Neural cell (in vitro differentiated cells): ENCODE data around the gene INTS4. TPM values are rescaled to one million over a fixed set of nuclear protein-coding genes. Genes with fewer than 3 reads are reported as not detected.

ENCODE experiments used
- H2AFZ ChIP-seq: fragments of 200-600, 300-800 bp; sonication (generic), shearing (Covaris generic); 2 replicates; pipeline ENCODE4 v1.6.0; 2014; ENCODE audit warnings: low read depth, mild to moderate bottlenecking, antibody characterized with exemption, low read length, moderate library complexity
- H3F3A ChIP-seq: fragments of 200-600 bp; shearing (Covaris generic); 2 replicates; pipeline ENCODE4 v1.6.1; 2016; ENCODE audit warnings: mild to moderate bottlenecking, moderate library complexity, mixed read lengths, antibody characterized with exemption, low read length; ENCODE audit not compliant: insufficient read depth, poor library complexity, severe bottlenecking
- H3K27ac ChIP-seq: fragments of 200-600, 300-800 bp; sonication (generic), shearing (Covaris generic); 2 replicates; pipeline ENCODE4 v1.5.1; 2014; ENCODE audit warnings: mild to moderate bottlenecking, low read length, moderate library complexity
- H3K27me3 ChIP-seq: fragments of 300-800, 200-600 bp; sonication (generic), shearing (Covaris generic); 2 replicates; pipeline ENCODE4 v1.6.0; 2014; ENCODE audit warnings: mild to moderate bottlenecking, low read depth, low read length, moderate library complexity; ENCODE audit not compliant: insufficient read depth
- H3K36me3 ChIP-seq: fragments of 300-800, 200-600 bp; sonication (generic), shearing (Covaris generic); 2 replicates; pipeline ENCODE4 v1.5.1; 2014; ENCODE audit warnings: mild to moderate bottlenecking, antibody characterized with exemption, low read length, moderate library complexity; ENCODE audit not compliant: insufficient read depth
- H3K4me2 ChIP-seq: fragments of 300-800, 200-600 bp; sonication (generic), shearing (Covaris generic); 2 replicates; pipeline ENCODE4 v1.6.0; 2014; ENCODE audit warnings: mild to moderate bottlenecking, low read length
- H3K4me3 ChIP-seq: fragments of 300-800, 200-600 bp; sonication (generic), shearing (Covaris generic); 2 replicates; pipeline ENCODE4 v1.5.1; 2014; ENCODE audit warnings: mild to moderate bottlenecking, low read length, moderate library complexity
- H3K79me2 ChIP-seq: fragments of 200-600 bp; shearing (Covaris generic); replicated peaks from 2 replicates; pipeline ENCODE4 v1.6.0; 2014; ENCODE audit warnings: mild to moderate bottlenecking, low read length, moderate library complexity; ENCODE audit not compliant: insufficient read depth
- H3K9ac ChIP-seq: fragments of 300-800, 200-600 bp; sonication (generic), shearing (Covaris generic); 2 replicates; pipeline ENCODE4 v1.6.1; 2016; ENCODE audit warnings: mild to moderate bottlenecking, low read length, mixed read lengths
- H3K9me2 ChIP-seq: fragments of 200-600 bp; shearing (Covaris generic); 2 replicates; pipeline ENCODE4 v1.6.1; 2016; ENCODE audit warnings: mild to moderate bottlenecking, low read length, mixed read lengths; ENCODE audit not compliant: insufficient read depth
- H3K9me3 ChIP-seq: fragments of 200-600, 300-800 bp; sonication (generic), shearing (Covaris generic); 2 replicates; pipeline ENCODE4 v1.6.1; 2016; ENCODE audit warnings: mild to moderate bottlenecking, mixed run types, low read length, moderate library complexity, mixed read lengths
- H4K20me1 ChIP-seq: fragments of 200-600 bp; shearing (Covaris generic); 2 replicates; pipeline ENCODE4 v1.6.1; 2016; ENCODE audit warnings: mild to moderate bottlenecking, mixed run types; ENCODE audit not compliant: insufficient read depth
- CTCF ChIP-seq: fragments of 450-650 bp; IDR thresholded peaks from 2 replicates; pipeline ENCODE4 v1.5.1; 2014; ENCODE audit warnings: antibody characterized with exemption, mild to moderate bottlenecking, moderate library complexity; ENCODE audit not compliant: poor library complexity, severe bottlenecking
- EP300 ChIP-seq: fragments of 450-650 bp; conservative IDR thresholded peaks from 2 replicates; pipeline ENCODE4 v1.6.1; 2014; ENCODE audit warnings: antibody characterized with exemption, mild to moderate bottlenecking, moderate library complexity; ENCODE audit not compliant: poor library complexity, severe bottlenecking
- EZH2 ChIP-seq: fragments of 200-600, 300-800 bp; shearing (Covaris generic), sonication (generic); IDR thresholded peaks from 2 replicates; pipeline ENCODE4 v1.6.1; 2014; ENCODE audit warnings: antibody characterized with exemption, low read length, borderline replicate concordance, mild to moderate bottlenecking; ENCODE audit not compliant: insufficient read depth, poor library complexity, severe bottlenecking
- MXI1 ChIP-seq: fragments of 450-650 bp; conservative IDR thresholded peaks from 2 replicates; pipeline ENCODE4 v1.6.1; 2014; ENCODE audit warnings: antibody characterized with exemption, mild to moderate bottlenecking; ENCODE audit not compliant: poor library complexity, severe bottlenecking
- POLR2AphosphoS5 ChIP-seq: IDR thresholded peaks from 2 replicates; pipeline ENCODE4 v1.6.1; 2012
- RAD21 ChIP-seq: fragments of 450-650 bp; conservative IDR thresholded peaks from 2 replicates; pipeline ENCODE4 v1.6.1; 2014; ENCODE audit warnings: antibody characterized with exemption, mild to moderate bottlenecking, moderate library complexity
- REST ChIP-seq: IDR thresholded peaks from 2 replicates; pipeline ENCODE4 v1.6.1; 2012; ENCODE audit warnings: borderline replicate concordance
- SMC3 ChIP-seq: fragments of 450-650 bp; conservative IDR thresholded peaks from 2 replicates; pipeline ENCODE4 v1.6.1; 2014; ENCODE audit warnings: antibody characterized with exemption, mild to moderate bottlenecking, moderate library complexity; ENCODE audit not compliant: poor library complexity
- TAF1 ChIP-seq: IDR thresholded peaks from 2 replicates; pipeline ENCODE4 v1.6.1; 2012; ENCODE audit warnings: low read depth
- polyA plus RNA-seq: library from polyadenylated mRNA; depleted of rRNA; stranded (reverse); fragments of >200 nt; gene quantifications from 2 replicates; pipeline ENCODE4 v1.2.3, GENCODE V29; 2014

The INTS4 gene
- polyA plus RNA-seq, 1 donor from 2014 or later: 34.5 TPM

GRCh38 chr11:78037056-78037455 is 42.6 kb upstream of the INTS4 start:
- Histone ChIP-seq H3K36me3 (no peaks in the 10 kb centered on the region), H3K9me2 (no peaks in the 10 kb centered on the region), H3K4me3 (no peak overlapping the region), H4K20me1 (no peaks in the 10 kb centered on the region), H2AFZ (no peak overlapping the region), H3K27me3 (no peaks in the 10 kb centered on the region), H3K79me2 (no peaks in the 10 kb centered on the region), H3K9me3 (no peaks in the 10 kb centered on the region), H3K27ac (no peak overlapping the region), H3F3A (no peaks in the 10 kb centered on the region), H3K9ac (no peak overlapping the region), H3K4me2 (no peak overlapping the region)
- no peak for TF ChIP-seq RAD21
- TF ChIP-seq SMC3: no peak
- TF ChIP-seq CTCF: no peak
- TF ChIP-seq TAF1: no peak
- TF ChIP-seq EZH2: no peak
- TF ChIP-seq POLR2AphosphoS5: no peak
- no peak for TF ChIP-seq REST
- TF ChIP-seq EP300: no peak

GRCh38 chr11:78036313-78036712 is 41.8 kb upstream of the INTS4 start:
- H3K9ac ChIP-seq: no peak overlapping the region
- no peaks in the 10 kb centered on the region for H3F3A ChIP-seq
- no peak for TF ChIP-seq SMC3
- no peak for TF ChIP-seq CTCF
- TF ChIP-seq MXI1: no peak
- H3K4me2 ChIP-seq: no peak overlapping the region
- H3K27me3 ChIP-seq: no peaks in the 10 kb centered on the region
- no peaks in the 10 kb centered on the region for H3K79me2 ChIP-seq
- H3K36me3 ChIP-seq: no peaks in the 10 kb centered on the region
- no peak overlapping the region for H3K27ac ChIP-seq
- H3K4me3 ChIP-seq: no peak overlapping the region
- H4K20me1 ChIP-seq: no peaks in the 10 kb centered on the region
- H3K9me3 ChIP-seq: no peaks in the 10 kb centered on the region
- H2AFZ ChIP-seq: no peak overlapping the region
- no peaks in the 10 kb centered on the region for H3K9me2 ChIP-seq
